GM12878 (cell line): ENCODE measurements around the gene ARID3B. TPM values are rescaled to one million over a fixed set of nuclear protein-coding genes. Genes with fewer than 3 reads are reported as not detected.

Source experiments
- ATAC-seq: fragments of 200-7000 bp; cut with Tn5 transposase; 3 replicates; pipeline ENCODE4 v1.9.1; 2020; ENCODE audit warnings: mild to moderate bottlenecking, moderate library complexity
- BruUV-seq: library from RNA; stranded (reverse); fragments of 400-500 nt; replicated peaks from 2 replicates; lab custom pipeline; 2021; lab: Mats Ljungman, UMichigan
- CTCF ChIA-PET: fragments of 300-600 bp; sonication (Branson Sonifier 250); formaldehyde crosslinking; extraction: SDS; loops from one replicate; lab custom pipeline; 2021; ENCODE audit warnings: inconsistent platforms; lab: Yijun Ruan, JAX
- POLR2A ChIA-PET: fragments of 350-600 bp; formaldehyde crosslinking; extraction: SDS; loops from one replicate; lab custom pipeline; 2021; ENCODE audit warnings: inconsistent platforms; lab: Charles Lee
- RAD21 ChIA-PET: fragments of 300-600 bp; sonication (Branson Sonifier 250); formaldehyde crosslinking; loops from one replicate; lab custom pipeline; 2023; ENCODE audit warnings: antibody characterized with exemption; ENCODE audit not compliant: unreplicated experiment; lab: Charles Lee
- SMC1A ChIA-PET: fragments of 300-600 bp; sonication (Branson Sonifier 250); formaldehyde crosslinking; loops from one replicate; lab custom pipeline; 2023; ENCODE audit not compliant: unreplicated experiment, uncharacterized antibody; lab: Charles Lee
- DNase-seq: peaks from one replicate; pipeline ENCODE4 v3.0.0-alpha.2; 2011; ENCODE audit warnings: low read depth, low spot score
- FAIRE-seq: peaks from 3 replicates; lab custom pipeline; 2011; peaks lifted over from hg19 to GRCh38; lab: Jason Lieb, UNC
- H2AFZ ChIP-seq: 2 replicates; pipeline ENCODE4 v1.6.0; 2011; ENCODE audit warnings: low read depth, low read length, control low read depth; ENCODE audit not compliant: control insufficient read depth
- H3K27ac ChIP-seq: 2 replicates; pipeline ENCODE4 v1.5.1; 2011; ENCODE audit warnings: control low read depth; ENCODE audit not compliant: control insufficient read depth, insufficient read depth
- H3K27me3 ChIP-seq, 2 experiments: replicated peaks in 1 of 2; 2 replicates each; pipeline versions ENCODE4 v1.6.0 to v1.6.1; 2011; ENCODE audit warnings: low read length in 1 of 2; ENCODE audit not compliant: control insufficient read depth in 2 of 2, insufficient read depth in 2 of 2
- H3K36me3 ChIP-seq, 2 experiments: 2 replicates each; pipeline ENCODE4 v1.5.1; 2011; ENCODE audit warnings: low read length in 1 of 2; ENCODE audit not compliant: control insufficient read depth in 2 of 2, insufficient read depth in 2 of 2
- H3K4me1 ChIP-seq: 2 replicates; pipeline ENCODE4 v1.6.1; 2011; ENCODE audit warnings: mild to moderate bottlenecking, low read length, moderate library complexity, mixed read lengths; ENCODE audit not compliant: control insufficient read depth, insufficient read depth
- H3K4me2 ChIP-seq: 2 replicates; pipeline ENCODE4 v1.6.0; 2011; ENCODE audit warnings: control low read depth; ENCODE audit not compliant: control insufficient read depth, insufficient read depth
- H3K4me3 ChIP-seq: fragments of 200-600 bp; sonication (generic); 2 replicates; pipeline ENCODE4 v1.5.1; 2016
- H3K79me2 ChIP-seq: 2 replicates; pipeline ENCODE4 v1.6.0; 2011; ENCODE audit warnings: low read length; ENCODE audit not compliant: control insufficient read depth, insufficient read depth
- H3K9ac ChIP-seq: 2 replicates; pipeline ENCODE4 v1.8.0; 2011; ENCODE audit warnings: low read length, control low read depth, mixed read lengths; ENCODE audit not compliant: control insufficient read depth, insufficient read depth
- H3K9me3 ChIP-seq: replicated peaks from 3 replicates; pipeline ENCODE4 v1.5.1; 2011; ENCODE audit warnings: mild to moderate bottlenecking, low read length; ENCODE audit not compliant: control insufficient read depth, insufficient read depth
- H4K20me1 ChIP-seq: 2 replicates; pipeline ENCODE4 v1.6.0; 2011; ENCODE audit not compliant: control insufficient read depth, insufficient read depth
- BCLAF1 ChIP-seq: fragments of 450-650 bp; IDR thresholded peaks from 2 replicates; pipeline ENCODE4 v1.6.1; 2017; ENCODE audit warnings: antibody characterized with exemption, mild to moderate bottlenecking, moderate library complexity
- CBX3 ChIP-seq: fragments of 200-600 bp; sonication (generic); IDR thresholded peaks from 2 replicates; pipeline ENCODE4 v1.6.1; 2016; ENCODE audit warnings: low read depth, borderline replicate concordance
- E2F4 ChIP-seq: IDR thresholded peaks from 2 replicates; pipeline ENCODE4 v1.6.1; 2012; ENCODE audit warnings: low read depth, low read length, improper control_type of control experiment
- POLR2AphosphoS2 ChIP-seq: IDR thresholded peaks from 2 replicates; pipeline ENCODE4 v1.6.1; 2011; ENCODE audit warnings: low read depth, mild to moderate bottlenecking, low read length, improper control_type of control experiment, moderate library complexity
- SUZ12 ChIP-seq: fragments of 200-600 bp; sonication (generic); IDR thresholded peaks from one replicate; pipeline ENCODE4 v1.6.1; 2018; ENCODE audit warnings: antibody characterized with exemption, mild to moderate bottlenecking; ENCODE audit not compliant: unreplicated experiment
- ZSCAN29 ChIP-seq: fragments of 450-650 bp; IDR thresholded peaks from 2 replicates; pipeline ENCODE4 v1.6.1; 2017; ENCODE audit warnings: mild to moderate bottlenecking, moderate library complexity
- WGBS: methylation state at CpG from one replicate; pipeline ENCODE4 v1.1.6; 2016; ENCODE audit warnings: low lambda C conversion rate; ENCODE audit not compliant: insufficient replicate concordance, insufficient coverage; ENCODE audit errors: missing lambda C conversion rate; 5-methylcytosine and 5-hydroxymethylcytosine counted together
- in situ Hi-C: fragments of 300-500 bp; cut with MboI; formaldehyde crosslinking; loops from 9 replicates; pipeline ENCODE4 v1.14.3; 2018; ENCODE audit warnings: mixed read lengths
- intact Hi-C: fragments of 100-400 bp; cut with micrococcal nuclease; formaldehyde crosslinking; loops from one replicate; pipeline ENCODE4 v1.14.2; 2022; ENCODE audit not compliant: unreplicated experiment
- polyA plus RNA-seq, 11 experiments: library from polyadenylated mRNA; depleted of rRNA in 4 of 11; unstranded in 6 of 11; stranded (reverse) in 5 of 11; fragments of >200 nt; fragmentation: Nextera tagmentation in 4 of 11; fragmentation: Illumina TruSeq in 1 of 11; extraction: Ambion mirVana in 4 of 11; extraction: Trizol in 1 of 11; gene quantifications; 1 replicate in 1 of 11; 2 replicates in 10 of 11; pipeline versions ENCODE4 v1.2.1 to v1.2.3, GENCODE V29; 2011 to 2016; ENCODE audit warnings: inconsistent platforms in 2 of 11, missing spikeins in 2 of 11, low read depth in 1 of 11
- total RNA-seq, 4 experiments: library from RNA; depleted of rRNA in 3 of 4; stranded (reverse); fragments of >200 nt in 3 of 4; fragmentation: Illumina TruSeq in 1 of 4; extraction: Trizol in 1 of 4; gene quantifications; 2 replicates each; pipeline versions ENCODE4 v1.2.1 to v1.2.3, GENCODE V29; 2013 to 2021
- TF ChIP-seq, protein P1 (sequence below): fragments of 450-650 bp; IDR thresholded peaks from 2 replicates; pipeline ENCODE4 v1.6.1; 2016; ENCODE audit warnings: mild to moderate bottlenecking
- TF ChIP-seq, protein P2 (sequence below): fragments of 450-650 bp; IDR thresholded peaks from 2 replicates; pipeline ENCODE4 v1.6.1; 2014; ENCODE audit warnings: mild to moderate bottlenecking

ARID3B gene
- total and polyA plus RNA-seq, 10 of the 15 experiments (the other 5 are each of a cell fraction or from before 2014, with no cell fraction given): 1.1 to 33.4 (median 24.0) TPM

- CTCF ChIA-PET: no interaction called here
Observed at GRCh38 chr15:74608786-74609185, 67.8 kb downstream of the ARID3B start.

More at GRCh38 chr15:74608786-74609185, 67.8 kb downstream of the ARID3B start:
- no TSS peak for BruUV-seq
- H3K4me1 ChIP-seq: peaks cover 1% of the 10 kb centered on the region; the same call in 1 of the 2 replicates
- H3K27me3 ChIP-seq: no peaks in the 10 kb centered on the region; a peak in 1 of 4 replicates
- FAIRE-seq (no peak), ATAC-seq (no peak), DNase-seq (no peak)
- ChIA-PET SMC1A (no interaction called here), RAD21 (interaction anchor here (1.3 kb wide), 1 partner anchor 22 kb away, joined by 4 read pairs; no protein-coding TSS in a partner anchor), POLR2A (no interaction called here)
- 20% methylated on average over 3 of the region's 3 CpGs for WGBS
- no peaks in the 10 kb centered on the region for H3K9me3 ChIP-seq
- H3K79me2 ChIP-seq: no peaks in the 10 kb centered on the region
- no peak overlapping the region for H3K4me3 ChIP-seq
- in situ Hi-C loops (no loop called here), intact Hi-C loops (no loop called here)
- H4K20me1 ChIP-seq: no peaks in the 10 kb centered on the region
- no peak overlapping the region for H2AFZ ChIP-seq
- H3K4me2 ChIP-seq: no peak overlapping the region
- H3K36me3 ChIP-seq: no peaks in the 10 kb centered on the region
- no peak overlapping the region for H3K27ac ChIP-seq
- no peak for TF ChIP-seq SUZ12
- TF ChIP-seq E2F4: no peak
- TF ChIP-seq, protein P1, sequence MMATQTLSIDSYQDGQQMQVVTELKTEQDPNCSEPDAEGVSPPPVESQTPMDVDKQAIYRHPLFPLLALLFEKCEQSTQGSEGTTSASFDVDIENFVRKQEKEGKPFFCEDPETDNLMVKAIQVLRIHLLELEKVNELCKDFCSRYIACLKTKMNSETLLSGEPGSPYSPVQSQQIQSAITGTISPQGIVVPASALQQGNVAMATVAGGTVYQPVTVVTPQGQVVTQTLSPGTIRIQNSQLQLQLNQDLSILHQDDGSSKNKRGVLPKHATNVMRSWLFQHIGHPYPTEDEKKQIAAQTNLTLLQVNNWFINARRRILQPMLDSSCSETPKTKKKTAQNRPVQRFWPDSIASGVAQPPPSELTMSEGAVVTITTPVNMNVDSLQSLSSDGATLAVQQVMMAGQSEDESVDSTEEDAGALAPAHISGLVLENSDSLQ: no peak
- TF ChIP-seq, protein P2, sequence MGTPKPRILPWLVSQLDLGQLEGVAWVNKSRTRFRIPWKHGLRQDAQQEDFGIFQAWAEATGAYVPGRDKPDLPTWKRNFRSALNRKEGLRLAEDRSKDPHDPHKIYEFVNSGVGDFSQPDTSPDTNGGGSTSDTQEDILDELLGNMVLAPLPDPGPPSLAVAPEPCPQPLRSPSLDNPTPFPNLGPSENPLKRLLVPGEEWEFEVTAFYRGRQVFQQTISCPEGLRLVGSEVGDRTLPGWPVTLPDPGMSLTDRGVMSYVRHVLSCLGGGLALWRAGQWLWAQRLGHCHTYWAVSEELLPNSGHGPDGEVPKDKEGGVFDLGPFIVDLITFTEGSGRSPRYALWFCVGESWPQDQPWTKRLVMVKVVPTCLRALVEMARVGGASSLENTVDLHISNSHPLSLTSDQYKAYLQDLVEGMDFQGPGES: no peak
- no peak for TF ChIP-seq BCLAF1
- TF ChIP-seq POLR2AphosphoS2: no peak
- no peak for TF ChIP-seq ZSCAN29
- TF ChIP-seq CBX3: no peak
- H3K9ac ChIP-seq: no peak overlapping the region
